ENCODE measurements around the gene GRHL1. TPM values are rescaled to one million over a fixed set of nuclear protein-coding genes. Genes with fewer than 3 reads are reported as not detected.

The GRHL1 gene
- total and polyA plus RNA-seq, 2 experiments from 2014 or later: 0.92 to 1.5 TPM

Other genes starting within 250 kb of the GRHL1 start
- gene TAF1B, start 108.2 kb upstream of the GRHL1 start, total RNA-seq: 6.7 and 11.2 TPM in 2 replicates
- gene TAF1B, start 108.2 kb upstream of the GRHL1 start, polyA plus RNA-seq: 14.2 and 18.8 TPM in 2 replicates
- gene KLF11, start 91.9 kb downstream of the GRHL1 start, total RNA-seq: 11.0 and 11.9 TPM in 2 replicates
- gene KLF11, start 91.9 kb downstream of the GRHL1 start, polyA plus RNA-seq: 13.0 and 14.4 TPM in 2 replicates
- 0.89 and 0.92 TPM in 2 replicates for gene CYS1, start 128.7 kb downstream of the GRHL1 start, total RNA-seq
- 0.10 and 1.1 TPM in 2 replicates for gene CYS1, start 128.7 kb downstream of the GRHL1 start, polyA plus RNA-seq
- gene RRM2, start 171.0 kb downstream of the GRHL1 start, total RNA-seq: 14.0 and 20.7 TPM in 2 replicates
- 43.7 and 61.3 TPM in 2 replicates for gene RRM2, start 171.0 kb downstream of the GRHL1 start, polyA plus RNA-seq

Measured in cardiac muscle cell (in vitro differentiated cells and primary cell).